ENCODE results near the gene GNB1. TPM values are rescaled to one million over a fixed set of nuclear protein-coding genes. Genes with fewer than 3 reads are reported as not detected.

Gene GNB1
- total RNA-seq, 1 donor from 2014 or later, result 328 TPM

GRCh38 chr1:1842360-1843146 lies 48.3 kb downstream of the GNB1 start:
- Histone ChIP-seq H3K36me3 (peaks cover 4% of the 10 kb centered on the region), H3K27ac (no peak overlapping the region), H3K4me1 (peaks cover 51% of the 10 kb centered on the region), H3K9me3 (no peaks in the 10 kb centered on the region), H3K27me3 (no peaks in the 10 kb centered on the region), H3K4me3 (no peak overlapping the region)
- intact Hi-C loops (cut with DNase I), result no loop called here
- TF ChIP-seq CTCF (IDR thresholded peaks at IDR 0.05), result peak; percentile 0
- DNase-seq (no peak), ATAC-seq (no peak)

- ATAC-seq (peak; percentile 14), DNase-seq (no peak)
- intact Hi-C loops (cut with DNase I), result no loop called here
- H3K4me1 ChIP-seq, result peaks cover 41% of the 10 kb centered on the region
- H3K4me3 ChIP-seq, result no peak overlapping the region
- no peaks in the 10 kb centered on the region for H3K9me3 ChIP-seq
- no peak for TF ChIP-seq CTCF (IDR thresholded peaks at IDR 0.05)
- peaks cover 8% of the 10 kb centered on the region for H3K36me3 ChIP-seq
- no peak overlapping the region for H3K27ac ChIP-seq
- H3K27me3 ChIP-seq, result no peaks in the 10 kb centered on the region
Observed at GRCh38 chr1:1841575-1841995, 49.3 kb downstream of the GNB1 start.

- Histone ChIP-seq H3K4me1 (peaks cover 28% of the 10 kb centered on the region), H3K27me3 (no peaks in the 10 kb centered on the region), H3K36me3 (peaks cover 18% of the 10 kb centered on the region), H3K27ac (no peak overlapping the region), H3K9me3 (no peaks in the 10 kb centered on the region), H3K4me3 (no peak overlapping the region)
- no peak for TF ChIP-seq CTCF (IDR thresholded peaks at IDR 0.05)
- DNase-seq (no peak), ATAC-seq (no peak)
- intact Hi-C loops (cut with DNase I), result no loop called here
Observed at GRCh38 chr1:1839311-1839965, 51.4 kb downstream of the GNB1 start.

GRCh38 chr1:1836119-1836518 lies 54.8 kb downstream of the GNB1 start:
- Histone ChIP-seq H3K9me3 (no peaks in the 10 kb centered on the region), H3K36me3 (peaks cover 41% of the 10 kb centered on the region), H3K27me3 (no peaks in the 10 kb centered on the region), H3K4me1 (peaks cover 14% of the 10 kb centered on the region), H3K4me3 (no peak overlapping the region), H3K27ac (no peak overlapping the region)
- intact Hi-C loops (cut with DNase I), result no loop called here
- ATAC-seq, result no peak
- no peak for TF ChIP-seq CTCF (IDR thresholded peaks at IDR 0.05)
- no peak for DNase-seq

- ATAC-seq, result no peak
- no peaks in the 10 kb centered on the region for H3K27me3 ChIP-seq
- TF ChIP-seq CTCF (IDR thresholded peaks at IDR 0.05), result no peak
- no peaks in the 10 kb centered on the region for H3K9me3 ChIP-seq
- no peak overlapping the region for H3K4me3 ChIP-seq
- H3K4me1 ChIP-seq, result peaks cover 9% of the 10 kb centered on the region
- H3K27ac ChIP-seq, result no peak overlapping the region
- intact Hi-C loops (cut with DNase I), result no loop called here
- no peak for DNase-seq
- H3K36me3 ChIP-seq, result peaks cover 43% of the 10 kb centered on the region
Observed at GRCh38 chr1:1835546-1835945, 55.3 kb downstream of the GNB1 start.
